Neuronal stem cell (in vitro differentiated cells): Measurements from ENCODE around the gene MS4A6E.

ENCODE experiments used
- DNase-seq: peaks from one replicate; pipeline ENCODE4 v3.0.0-alpha.2; 2013; ENCODE audit warnings: low spot score
- H2AFZ ChIP-seq: one replicate; pipeline ENCODE4 v1.6.1; 2013; ENCODE audit warnings: mild to moderate bottlenecking, low read length, inconsistent platforms
- H2AK5ac ChIP-seq: 2 replicates; pipeline ENCODE4 v1.6.1; 2013; ENCODE audit warnings: low read depth, mild to moderate bottlenecking, inconsistent platforms, low read length, moderate library complexity, mixed read lengths
- H2BK120ac ChIP-seq: 2 replicates; pipeline ENCODE4 v1.6.1; 2013; ENCODE audit warnings: low read depth, mild to moderate bottlenecking, inconsistent platforms, low read length, moderate library complexity, mixed read lengths
- H2BK12ac ChIP-seq: one replicate; pipeline ENCODE4 v1.6.1; 2013; ENCODE audit warnings: low read length, inconsistent platforms
- H2BK15ac ChIP-seq: 2 replicates; pipeline ENCODE4 v1.6.1; 2013; ENCODE audit warnings: mild to moderate bottlenecking, low read length, inconsistent platforms, mixed read lengths
- H2BK5ac ChIP-seq: one replicate; pipeline ENCODE4 v1.6.1; 2013; ENCODE audit warnings: inconsistent platforms, mild to moderate bottlenecking, low read length, moderate library complexity
- H3K14ac ChIP-seq: one replicate; pipeline ENCODE4 v1.6.1; 2013; ENCODE audit warnings: low read length, inconsistent platforms
- H3K18ac ChIP-seq: 2 replicates; pipeline ENCODE4 v1.6.1; 2013; ENCODE audit warnings: low read length, inconsistent platforms
- H3K23ac ChIP-seq: 2 replicates; pipeline ENCODE4 v1.6.1; 2013; ENCODE audit warnings: low read depth, mild to moderate bottlenecking, mixed read lengths, low read length, inconsistent platforms; ENCODE audit not compliant: poor library complexity
- H3K27ac ChIP-seq: replicated peaks from 3 replicates; pipeline ENCODE4 v1.5.1; 2013; ENCODE audit warnings: low read length, inconsistent platforms
- H3K27me3 ChIP-seq, 3 experiments: 2 replicates each; pipeline ENCODE4 v1.6.1; 2013; ENCODE audit warnings: low read length in 3 of 3, mild to moderate bottlenecking in 2 of 3, inconsistent platforms in 1 of 3, low read depth in 1 of 3, mixed read lengths in 1 of 3, moderate library complexity in 1 of 3; ENCODE audit not compliant: control insufficient read depth in 3 of 3, insufficient read depth in 3 of 3
- H3K36me3 ChIP-seq, 2 donors: replicated peaks in 1 of 2; 2 replicates each; pipeline ENCODE4 v1.6.1; 2013; ENCODE audit warnings: low read length in 2 of 2; ENCODE audit not compliant: control insufficient read depth in 2 of 2, insufficient read depth in 2 of 2
- H3K4ac ChIP-seq: 2 replicates; pipeline ENCODE4 v1.6.1; 2013; ENCODE audit warnings: inconsistent platforms, mild to moderate bottlenecking, low read length, moderate library complexity
- H3K4me1 ChIP-seq, 2 donors: 1 replicate in 1 of 2; 2 replicates in 1 of 2; pipeline ENCODE4 v1.6.1; 2013; ENCODE audit warnings: low read length in 2 of 2, low read depth in 1 of 2; ENCODE audit not compliant: control insufficient read depth in 2 of 2, insufficient read depth in 1 of 2
- H3K4me2 ChIP-seq: one replicate; pipeline ENCODE4 v1.6.1; 2013; ENCODE audit warnings: mild to moderate bottlenecking, low read length, inconsistent platforms; ENCODE audit not compliant: insufficient read depth, poor library complexity, severe bottlenecking
- H3K4me3 ChIP-seq, 2 donors: 2 replicates each; pipeline ENCODE4 v1.5.1; 2013; ENCODE audit warnings: low read length in 2 of 2, mild to moderate bottlenecking in 2 of 2, inconsistent platforms in 1 of 2, moderate library complexity in 1 of 2
- H3K79me1 ChIP-seq: one replicate; pipeline ENCODE4 v1.6.1; 2013; ENCODE audit warnings: low read depth, mild to moderate bottlenecking, inconsistent platforms, low read length, moderate library complexity
- H3K9ac ChIP-seq: one replicate; pipeline ENCODE4 v1.6.1; 2013; ENCODE audit warnings: mild to moderate bottlenecking, low read depth, low read length, inconsistent platforms; ENCODE audit not compliant: poor library complexity
- H3K9me3 ChIP-seq, 2 donors: replicated peaks in 1 of 2; 2 replicates each; pipeline versions ENCODE3 to v1.6.1; 2013; ENCODE audit warnings: low read length in 2 of 2, mild to moderate bottlenecking in 2 of 2, inconsistent platforms in 1 of 2, low read depth in 1 of 2, mixed read lengths in 1 of 2, moderate library complexity in 1 of 2; ENCODE audit not compliant: control insufficient read depth in 2 of 2, insufficient read depth in 1 of 2
- H4K8ac ChIP-seq: one replicate; pipeline ENCODE4 v1.6.1; 2013; ENCODE audit warnings: low read depth, mild to moderate bottlenecking, inconsistent platforms, low read length, moderate library complexity
- H4K91ac ChIP-seq: one replicate; pipeline ENCODE4 v1.6.1; 2013; ENCODE audit warnings: low read length, low read depth, mild to moderate bottlenecking, inconsistent platforms; ENCODE audit not compliant: poor library complexity
- WGBS, 2 donors: extraction: QIAGEN DNeasy Blood & Tissue Kit; methylation state at CpG; one replicate each; pipeline ENCODE4 v1.1.7; 2013; ENCODE audit warnings: missing lambda C conversion rate in 2 of 2, mixed read lengths in 1 of 2; ENCODE audit not compliant: insufficient read length in 2 of 2, insufficient replicate concordance in 1 of 2; ENCODE audit errors: extremely low coverage in 2 of 2; 5-methylcytosine and 5-hydroxymethylcytosine counted together

The MS4A6E gene

GRCh38 chr11:60377401-60378136, 50.5 kb downstream of the MS4A6E start:
- WGBS, 2 donors: no CpG with 5 or more reads among the region's 2 CpGs

GRCh38 chr11:60378354-60378753, 51.3 kb downstream of the MS4A6E start, which contains the start of gene MS4A7:
Gene MS4A7 (plus strand): TSS chr11:60378532. CDS start chr11:60383142, 4,610 bp downstream.
- no peak within 1 kb of the TSS for H3K27ac ChIP-seq
- H4K8ac ChIP-seq: no peak within 1 kb of the TSS
- H3K27me3 ChIP-seq: no peaks in the 10 kb centered on the region
- no peak within 1 kb of the TSS for H3K23ac ChIP-seq
- no peaks in the 10 kb centered on the region for H3K36me3 ChIP-seq
- no peaks in the 10 kb centered on the region for H3K9me3 ChIP-seq
- H3K18ac ChIP-seq: no peak within 1 kb of the TSS
- H2BK12ac ChIP-seq: no peak within 1 kb of the TSS
- no peak within 1 kb of the TSS for H3K9ac ChIP-seq
- H2BK120ac ChIP-seq: no peak within 1 kb of the TSS
- H2AFZ ChIP-seq: no peak within 1 kb of the TSS
- no peaks in the 10 kb centered on the region for H3K4me1 ChIP-seq
- H3K4ac ChIP-seq: no peak within 1 kb of the TSS
- H2AK5ac ChIP-seq: no peak within 1 kb of the TSS
- no peak within 1 kb of the TSS for H3K14ac ChIP-seq
- H4K91ac ChIP-seq: no peak within 1 kb of the TSS
- no peak within 1 kb of the TSS for H2BK5ac ChIP-seq
- no peaks in the 10 kb centered on the region for H3K79me1 ChIP-seq
- H3K4me2 ChIP-seq: no peak within 1 kb of the TSS
- WGBS, 2 donors: no CpG with 5 or more reads among the region's 3 CpGs
- no peak within 1 kb of the TSS for H3K4me3 ChIP-seq
- no peak for DNase-seq
- H2BK15ac ChIP-seq: no peak within 1 kb of the TSS

More at GRCh38 chr11:60377401-60378136, 50.5 kb downstream of the MS4A6E start:
- H2BK15ac ChIP-seq: no peak overlapping the region
- no peak overlapping the region for H3K18ac ChIP-seq
- H2BK120ac ChIP-seq: no peak overlapping the region
- H3K27me3 ChIP-seq: peaks cover 0 to 6% (median 0%) of the 10 kb centered on the region in 3 experiments
- no peak overlapping the region for H2BK5ac ChIP-seq
- DNase-seq: no peak
- H3K14ac ChIP-seq: no peak overlapping the region
- H3K9me3 ChIP-seq: no peaks in the 10 kb centered on the region
- no peaks in the 10 kb centered on the region for H3K4me1 ChIP-seq
- no peak overlapping the region for H2AFZ ChIP-seq
- H3K9ac ChIP-seq: no peak overlapping the region
- no peaks in the 10 kb centered on the region for H3K79me1 ChIP-seq
- no peak overlapping the region for H2AK5ac ChIP-seq
- no peak overlapping the region for H3K4me2 ChIP-seq
- no peak overlapping the region for H3K4me3 ChIP-seq
- no peaks in the 10 kb centered on the region for H3K36me3 ChIP-seq
- no peak overlapping the region for H4K8ac ChIP-seq
- H3K4ac ChIP-seq: no peak overlapping the region
- no peak overlapping the region for H3K23ac ChIP-seq
- H4K91ac ChIP-seq: no peak overlapping the region
- no peak overlapping the region for H3K27ac ChIP-seq
- H2BK12ac ChIP-seq: no peak overlapping the region

GRCh38 chr11:60389279-60389910, 62.3 kb downstream of the MS4A6E start:
- no peak overlapping the region for H3K14ac ChIP-seq
- H3K4me3 ChIP-seq: no peak overlapping the region
- no peak overlapping the region for H2BK120ac ChIP-seq
- H4K8ac ChIP-seq: no peak overlapping the region
- H2BK5ac ChIP-seq: no peak overlapping the region
- H3K9me3 ChIP-seq: no peaks in the 10 kb centered on the region
- no peak overlapping the region for H2BK12ac ChIP-seq
- no peak overlapping the region for H3K27ac ChIP-seq
- H3K23ac ChIP-seq: no peak overlapping the region
- H3K79me1 ChIP-seq: no peaks in the 10 kb centered on the region
- no peaks in the 10 kb centered on the region for H3K27me3 ChIP-seq
- H2BK15ac ChIP-seq: no peak overlapping the region
- H3K18ac ChIP-seq: no peak overlapping the region
- no peak overlapping the region for H3K9ac ChIP-seq
- no peak overlapping the region for H3K4me2 ChIP-seq
- WGBS, 2 donors: no CpG with 5 or more reads among the region's 5 CpGs
- H2AFZ ChIP-seq: no peak overlapping the region
- no peaks in the 10 kb centered on the region for H3K36me3 ChIP-seq
- no peak overlapping the region for H3K4ac ChIP-seq
- no peak overlapping the region for H4K91ac ChIP-seq
- no peak for DNase-seq
- no peak overlapping the region for H2AK5ac ChIP-seq
- H3K4me1 ChIP-seq: no peaks in the 10 kb centered on the region

- Histone ChIP-seq H3K9ac (no peak overlapping the region), H2BK12ac (no peak overlapping the region), H3K23ac (no peak overlapping the region), H3K27ac (no peak overlapping the region), H3K4me1 (no peaks in the 10 kb centered on the region), H3K27me3 (no peaks in the 10 kb centered on the region), H2BK120ac (no peak overlapping the region), H3K18ac (no peak overlapping the region), H3K9me3 (no peaks in the 10 kb centered on the region), H4K91ac (no peak overlapping the region), H3K36me3 (no peaks in the 10 kb centered on the region), H2AFZ (no peak overlapping the region), H3K79me1 (no peaks in the 10 kb centered on the region), H3K4ac (no peak overlapping the region), H2AK5ac (no peak overlapping the region), H2BK15ac (no peak overlapping the region), H4K8ac (no peak overlapping the region), H3K14ac (no peak overlapping the region), H2BK5ac (no peak overlapping the region), H3K4me2 (no peak overlapping the region), H3K4me3 (no peak overlapping the region)
- DNase-seq: no peak
These were observed 63.4 kb downstream of the MS4A6E start for GRCh38 chr11:60390419-60390818.
